ENCODE data around the gene PLOD3.

PLOD3 gene

DNA sequence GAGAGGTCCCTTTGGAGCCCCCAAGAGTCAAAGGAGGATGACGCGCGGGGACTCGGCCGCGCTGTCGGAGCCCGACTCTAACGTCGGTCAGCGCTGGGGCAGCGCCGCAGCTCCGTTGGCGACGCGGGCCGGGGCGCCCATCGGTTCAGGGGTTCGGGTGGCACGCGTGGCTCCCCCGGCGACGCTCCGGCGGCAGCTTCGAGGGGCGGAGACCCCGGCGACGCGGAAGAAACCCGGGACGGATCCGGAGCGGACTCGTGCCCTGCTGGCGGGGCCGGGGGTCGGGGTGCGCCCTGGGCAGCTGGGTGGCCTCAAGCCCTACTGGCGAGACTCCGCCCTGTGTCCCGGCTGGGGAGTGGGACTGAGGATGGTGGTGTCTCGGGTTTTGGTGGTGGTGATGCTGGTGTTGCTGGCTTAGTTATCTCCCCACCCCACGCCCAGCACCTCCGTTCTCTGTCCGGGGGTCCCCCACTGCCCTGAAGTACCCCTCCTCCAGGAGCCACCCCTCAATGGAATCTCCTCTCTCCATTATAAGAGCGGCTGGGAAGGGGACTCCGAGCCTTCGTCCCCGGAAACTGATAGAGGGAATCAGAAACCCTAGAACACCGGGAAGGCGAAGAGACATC is 37.1 kb downstream of the PLOD3 start, which contains the start of gene NAT16:
NAT16 (minus strand) TSS at position 164 of the 626 bp plus-strand sequence. CDS start 5,486 bp downstream, outside the sequence.
- no peak for DNase-seq (ENCODE audit: low spot score)

- no peak for DNase-seq (ENCODE audit: low spot score)
These were observed 37.7 kb downstream of the PLOD3 start for GRCh38 chr7:101179713-101180112.

DNA sequence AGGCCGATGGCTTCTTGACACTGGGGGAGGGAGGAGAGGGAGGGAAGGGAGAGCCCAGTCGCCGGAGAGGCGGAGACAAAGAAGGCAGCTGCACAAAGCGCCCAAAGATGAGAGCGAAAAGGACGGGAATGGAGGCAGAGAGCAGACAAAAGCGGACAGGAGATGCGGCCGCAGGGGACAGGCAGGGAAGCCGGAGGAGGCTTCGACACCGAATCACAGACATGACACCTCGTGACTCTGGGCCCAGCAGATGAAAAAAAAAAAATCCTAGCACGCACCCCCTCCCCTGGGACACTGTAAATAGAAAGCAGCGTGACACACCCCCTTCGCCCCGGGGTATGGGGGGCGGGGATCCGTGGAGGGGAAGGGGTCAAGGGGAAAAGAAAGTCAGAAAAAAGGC is 38.3 kb downstream of the PLOD3 start:
- no peak for DNase-seq (ENCODE audit: low spot score)

DNA sequence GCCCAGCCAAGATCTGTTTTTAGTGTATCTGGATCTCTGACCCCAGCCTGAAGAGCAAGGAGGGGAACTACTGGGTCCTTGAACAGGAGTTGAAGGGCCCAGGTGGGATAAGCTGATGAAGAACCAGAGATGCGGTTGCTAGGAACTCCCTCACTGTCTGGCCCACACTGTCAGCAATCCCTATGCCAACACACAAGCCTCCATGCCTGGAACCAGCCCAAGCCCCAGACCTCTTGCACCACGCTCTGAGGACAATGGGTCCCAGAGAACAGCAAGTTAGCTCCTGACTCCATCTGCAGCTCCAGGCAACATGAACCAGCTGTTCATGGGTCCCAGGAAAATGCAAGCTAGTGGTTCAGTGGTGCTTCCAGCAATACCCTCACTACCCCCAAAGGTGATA is 39.7 kb downstream of the PLOD3 start:
- DNase-seq (ENCODE audit: low spot score) = no peak

DNA sequence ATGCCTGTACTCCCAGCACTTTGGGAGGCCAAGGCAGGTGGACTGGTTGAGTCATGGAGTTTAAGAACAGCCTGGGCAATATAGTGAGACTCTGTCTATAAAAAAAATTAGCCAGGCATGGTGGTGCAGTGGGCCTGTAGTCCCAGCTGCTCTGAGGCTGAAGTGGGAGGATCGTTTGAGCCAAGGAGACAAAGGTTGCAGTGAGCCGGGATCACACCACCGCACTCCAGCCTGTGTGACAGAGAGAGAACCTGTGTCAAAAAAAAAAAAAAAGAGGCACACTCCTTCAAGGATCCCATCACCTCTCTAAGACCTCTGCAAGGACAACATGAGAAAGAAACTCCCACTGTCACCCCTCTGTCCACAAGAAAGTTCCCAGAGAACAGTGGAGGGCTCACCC is 41.7 kb downstream of the PLOD3 start:
- no peak for DNase-seq (ENCODE audit: low spot score)

DNA sequence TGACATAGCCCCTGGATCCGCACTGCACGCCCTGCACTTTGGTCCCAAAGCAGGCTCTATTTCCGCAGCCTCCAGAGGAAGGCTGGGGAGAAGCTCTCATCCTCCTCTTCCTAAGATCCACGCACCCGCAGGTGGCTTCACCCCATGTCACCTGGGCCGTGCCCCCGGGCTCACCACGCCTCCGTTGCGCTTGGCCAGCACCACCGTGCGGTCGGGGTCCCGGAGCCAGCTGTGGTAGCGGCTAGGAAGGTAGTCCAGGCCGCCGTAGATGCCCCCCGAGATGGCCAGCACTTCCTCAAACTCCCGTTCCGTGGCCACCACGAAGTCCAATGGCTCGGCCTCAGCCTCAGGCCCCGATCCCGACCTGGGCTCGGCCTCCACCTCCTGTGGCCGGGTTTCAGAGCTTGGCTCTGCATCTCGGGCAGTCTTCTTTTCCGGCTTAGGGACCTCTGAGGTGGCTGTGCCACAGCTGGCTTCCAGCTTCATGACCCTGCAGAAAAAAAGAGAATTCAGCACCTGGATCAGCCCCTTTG is 43.0 kb downstream of the PLOD3 start:
- DNase-seq (ENCODE audit: low spot score) = no peak

DNA sequence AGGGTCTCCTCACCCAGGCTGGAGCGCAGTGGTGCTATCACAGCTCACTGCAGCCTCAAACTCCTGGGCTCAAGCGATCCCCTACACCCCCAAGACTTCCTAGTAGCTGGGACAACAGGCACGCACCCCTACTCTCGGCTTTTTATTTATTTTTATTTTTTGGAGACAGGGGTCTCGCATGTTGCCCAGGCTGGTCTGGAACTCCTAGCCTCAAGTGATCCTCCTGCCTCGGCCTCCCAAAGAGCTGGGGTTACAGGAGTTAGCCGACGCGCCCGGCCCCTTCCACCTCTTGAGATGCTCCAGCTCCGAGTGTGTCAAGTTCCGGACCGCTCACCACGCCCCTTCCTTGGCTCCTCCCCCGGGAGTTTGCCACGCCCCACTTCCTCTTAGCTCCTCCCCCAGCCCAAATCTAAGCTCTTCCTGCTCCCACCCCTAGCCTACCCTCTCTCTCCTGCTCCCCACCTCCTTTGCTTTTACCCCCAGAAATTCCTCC is 43.6 kb downstream of the PLOD3 start:
- peak; percentile 60 for DNase-seq (ENCODE audit: low spot score)

DNA sequence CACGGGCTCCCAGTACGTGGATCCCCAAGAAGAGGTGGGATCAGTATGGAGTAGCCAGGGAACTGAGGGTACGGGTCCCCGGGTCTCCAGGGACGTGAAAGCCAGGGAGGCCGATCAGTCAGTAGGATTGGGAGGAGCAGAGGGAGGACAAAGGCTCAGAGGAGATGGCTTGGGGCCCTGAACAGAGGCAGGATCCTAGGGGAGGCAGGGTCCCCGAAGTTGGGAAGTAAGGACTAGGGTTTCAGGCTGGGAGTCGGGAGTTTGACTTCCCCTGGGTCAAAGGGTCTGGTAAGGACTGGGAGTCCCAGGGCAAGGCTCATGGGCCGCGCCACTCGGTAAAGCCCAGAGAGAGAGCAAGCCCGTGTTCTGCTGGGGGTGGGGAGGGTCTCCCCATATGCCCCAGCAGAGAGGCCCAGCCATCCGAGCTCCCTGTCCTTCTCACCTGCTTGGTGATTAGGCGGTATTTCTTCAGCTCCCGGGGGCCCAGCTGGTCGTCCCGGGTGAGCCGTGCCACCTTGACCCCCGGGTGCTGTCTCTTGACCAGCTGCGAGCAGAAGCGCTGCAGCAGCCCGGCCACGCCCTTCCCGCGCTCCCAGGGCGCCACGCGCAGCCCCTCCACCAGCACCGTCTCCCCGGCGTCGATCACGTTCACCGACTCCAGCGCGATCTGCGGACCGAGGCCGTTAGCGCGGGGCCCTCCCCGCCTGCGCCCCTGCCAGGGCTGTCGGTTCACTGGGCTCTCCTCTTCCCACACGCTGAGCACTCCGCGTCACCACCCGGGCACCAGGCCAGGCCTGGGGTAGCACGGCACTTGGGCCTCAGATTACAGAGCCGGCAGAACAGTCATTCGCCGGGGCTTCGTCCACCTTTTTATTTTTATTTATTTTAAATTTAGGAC is 44.3 kb downstream of the PLOD3 start:
- no peak for DNase-seq (ENCODE audit: low spot score)

GRCh38 chr7:101172005-101172853 is 45.2 kb downstream of the PLOD3 start:
- no peak for DNase-seq (ENCODE audit: low spot score)

DNA sequence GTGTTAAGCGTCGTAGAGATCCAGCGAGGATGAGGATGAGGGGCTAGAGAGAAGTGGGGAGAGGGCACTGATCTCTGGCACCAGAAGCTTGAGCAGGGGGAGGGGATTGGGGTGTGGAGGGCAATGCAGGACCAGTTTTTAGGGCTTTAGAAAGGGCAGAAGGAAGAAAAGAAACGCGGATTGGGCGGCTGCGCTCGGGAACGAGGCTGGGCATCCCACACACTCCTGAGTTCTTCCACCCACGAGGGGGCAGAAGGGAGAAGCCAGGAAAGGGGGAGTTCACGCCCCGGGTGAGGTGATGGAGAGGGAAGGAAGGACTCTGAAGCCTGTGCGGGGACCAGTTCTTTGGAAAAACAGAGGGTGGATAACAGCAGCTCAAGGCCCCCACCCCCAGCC is 45.9 kb downstream of the PLOD3 start:
- DNase-seq (ENCODE audit: low spot score) = no peak

DNA sequence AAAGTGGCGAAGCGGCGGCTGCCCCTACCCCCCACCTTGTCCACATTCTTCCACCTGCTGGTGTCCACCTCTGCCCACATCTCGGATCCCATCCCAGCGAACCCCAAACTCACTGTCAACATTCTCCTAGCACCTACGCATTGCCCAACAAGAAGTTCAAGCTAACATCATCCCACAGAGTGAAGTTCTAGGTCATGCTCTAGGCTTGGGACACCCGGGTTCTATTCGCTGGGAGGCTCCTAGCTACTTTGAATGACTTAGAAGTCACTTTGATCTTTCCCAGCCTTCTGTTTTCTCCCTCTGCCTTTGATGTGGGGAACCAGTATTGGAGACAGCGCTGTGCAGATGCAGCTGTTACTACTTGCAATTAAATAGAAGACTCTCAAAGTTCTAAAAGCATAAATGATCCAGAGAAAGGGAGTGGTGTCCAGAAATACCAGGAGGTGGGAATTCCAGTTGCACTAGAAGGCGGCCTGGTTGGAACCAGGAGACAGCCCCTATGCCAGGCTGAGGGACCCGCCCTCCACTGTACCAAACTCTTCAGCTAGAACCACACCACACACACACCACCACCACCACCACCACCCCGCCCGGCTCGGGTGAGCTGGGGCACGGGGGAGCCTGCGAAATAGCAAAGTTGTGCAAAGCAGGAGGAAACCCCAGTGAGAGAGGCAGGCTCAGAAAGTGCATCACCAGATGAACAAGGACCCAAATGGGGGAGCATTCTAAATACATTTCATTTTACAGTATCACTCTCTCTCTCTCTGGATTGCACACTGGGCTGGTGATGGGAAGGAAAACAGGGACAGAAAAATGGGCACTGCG is 46.6 kb downstream of the PLOD3 start:
- DNase-seq (ENCODE audit: low spot score) = no peak

DNA sequence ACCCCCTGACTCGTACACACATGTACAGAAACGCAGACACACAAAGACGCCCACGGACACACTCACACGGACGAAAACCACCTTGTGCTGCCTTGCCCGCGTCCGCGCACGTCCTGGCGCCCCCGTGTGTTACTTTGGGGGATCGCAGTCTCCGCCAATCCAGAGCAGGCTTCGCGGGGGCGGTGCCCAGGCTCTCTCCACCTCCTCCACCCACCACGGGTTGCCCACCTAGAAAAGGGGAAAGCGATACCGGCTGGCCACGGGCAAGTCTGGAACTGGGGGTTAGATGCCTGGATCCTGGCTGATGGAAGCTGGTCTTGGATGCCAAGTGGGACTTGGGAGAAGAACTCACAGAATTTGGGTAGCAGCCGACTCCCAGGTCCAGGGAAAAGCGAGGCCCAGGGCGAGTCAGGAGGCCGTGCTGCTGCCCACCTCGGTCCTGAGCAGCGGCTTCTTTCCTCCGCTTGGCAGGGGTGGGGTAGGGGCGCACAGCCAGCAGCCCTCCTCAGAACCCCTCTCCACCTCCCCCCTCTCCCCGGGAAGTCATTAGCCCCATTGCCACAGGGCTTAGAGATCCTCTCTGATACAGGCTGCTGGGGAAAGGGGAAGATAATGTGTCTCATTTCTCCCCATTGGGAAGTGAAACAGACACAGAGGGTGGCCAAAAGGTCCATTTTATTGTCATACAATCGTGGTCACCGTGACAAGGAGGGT is 47.4 kb downstream of the PLOD3 start:
- DNase-seq (ENCODE audit: low spot score) = peak; percentile 82

- no peak for DNase-seq (ENCODE audit: low spot score)
These were observed 48.1 kb downstream of the PLOD3 start for GRCh38 chr7:101169110-101169837.

DNA sequence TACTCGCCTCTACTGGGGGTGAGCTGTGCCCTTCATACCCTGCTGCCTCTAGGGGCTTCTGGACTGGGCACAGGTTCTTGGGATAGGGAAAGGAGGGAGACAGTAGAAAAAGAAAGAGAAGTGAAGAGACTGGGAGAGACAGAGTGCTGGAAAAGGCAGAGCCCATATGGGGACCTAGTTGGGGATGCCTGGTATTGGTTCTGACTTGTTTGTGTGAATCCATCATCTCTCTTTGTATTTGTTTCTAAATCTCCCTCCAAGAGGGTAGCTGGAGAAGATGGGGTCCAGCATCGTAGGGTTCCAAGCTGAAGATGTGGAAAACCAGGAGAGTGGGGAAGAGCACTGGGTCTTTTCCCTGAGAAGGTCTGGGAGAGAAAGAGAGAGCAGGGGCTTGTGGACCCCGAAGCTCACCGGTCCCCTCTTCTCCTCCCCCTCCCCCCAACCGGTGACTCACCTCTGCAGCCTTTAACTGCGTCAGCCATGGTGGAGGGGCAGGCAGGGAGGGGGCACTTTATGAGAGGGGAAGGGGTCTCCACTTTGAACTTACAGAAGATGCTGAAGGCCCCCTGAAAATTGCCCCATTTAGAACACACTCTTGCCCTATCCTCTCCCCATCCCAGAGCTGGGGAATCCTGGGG is 48.9 kb downstream of the PLOD3 start:
- DNase-seq (ENCODE audit: low spot score) = no peak

DNA sequence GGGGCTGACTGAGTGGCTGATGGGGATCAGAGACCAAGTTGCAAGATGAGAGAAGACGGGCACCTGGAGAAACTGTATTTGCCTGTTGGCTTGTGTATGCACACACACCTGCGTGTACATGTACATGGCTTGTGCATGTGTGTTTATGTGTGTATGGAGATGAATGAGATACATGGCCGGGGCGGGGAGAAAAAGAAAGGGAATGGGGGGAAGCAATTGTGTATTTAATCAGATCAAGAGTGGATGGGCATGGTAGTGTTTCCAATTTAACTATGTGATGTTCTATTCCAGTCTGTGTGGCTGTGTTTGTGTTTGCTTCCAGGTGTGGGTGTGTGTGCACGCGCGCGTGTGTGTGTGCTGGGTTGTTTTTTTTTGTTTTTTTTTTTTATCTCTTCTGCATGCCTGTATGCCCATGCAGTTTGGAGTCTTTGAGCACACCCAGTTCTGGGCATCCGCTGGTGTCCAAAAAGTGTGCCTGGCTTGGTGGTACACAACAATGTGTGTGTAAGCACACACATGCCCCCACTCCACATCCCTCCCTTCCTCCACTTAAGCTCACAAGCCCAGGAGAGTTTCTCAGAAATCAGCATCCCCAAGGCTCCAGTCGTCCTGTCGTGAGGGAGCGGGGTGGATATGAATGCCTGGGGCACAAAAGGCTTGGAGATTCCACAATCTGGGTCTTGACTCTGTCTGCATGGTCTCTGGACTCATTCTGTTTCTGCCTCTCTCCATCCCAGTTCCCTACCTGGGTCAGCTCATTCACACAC is 49.6 kb downstream of the PLOD3 start:
- DNase-seq (ENCODE audit: low spot score) = no peak

DNA sequence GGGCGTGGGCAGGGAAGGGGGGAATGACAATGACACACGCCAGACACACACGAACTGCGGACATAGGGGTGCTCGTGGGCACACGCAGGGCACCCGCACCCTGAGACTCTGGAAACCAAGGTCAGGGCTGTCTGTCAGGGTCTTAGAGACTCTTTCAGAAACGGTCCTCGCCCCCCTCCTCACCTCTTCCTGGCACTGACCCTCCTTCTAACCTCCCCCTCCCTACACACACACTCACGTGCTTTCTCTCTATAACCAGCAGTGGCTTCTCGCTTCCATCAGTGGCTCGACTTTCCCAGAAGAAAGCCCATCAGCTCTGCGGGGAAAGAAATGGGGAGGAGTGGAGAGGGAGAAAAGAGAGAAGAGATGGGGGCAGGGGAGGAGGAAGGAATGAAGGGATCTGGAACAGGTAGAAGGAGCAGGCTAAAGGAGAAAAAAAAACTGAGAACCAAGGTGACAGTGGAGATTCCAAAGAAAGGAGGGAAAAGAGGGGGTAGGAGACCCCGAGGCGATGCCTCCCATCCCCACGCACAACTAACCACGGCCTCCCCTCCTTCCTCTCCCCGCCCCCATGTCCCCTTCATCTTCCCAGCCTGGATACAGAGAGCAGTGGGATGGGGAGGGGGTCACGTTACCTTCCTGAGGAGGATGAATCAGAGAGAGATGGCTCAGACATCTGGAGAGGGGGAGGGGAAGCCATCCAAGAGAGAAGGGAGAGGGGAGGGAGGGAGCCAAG is 50.3 kb downstream of the PLOD3 start:
- DNase-seq (ENCODE audit: low spot score) = no peak

DNA sequence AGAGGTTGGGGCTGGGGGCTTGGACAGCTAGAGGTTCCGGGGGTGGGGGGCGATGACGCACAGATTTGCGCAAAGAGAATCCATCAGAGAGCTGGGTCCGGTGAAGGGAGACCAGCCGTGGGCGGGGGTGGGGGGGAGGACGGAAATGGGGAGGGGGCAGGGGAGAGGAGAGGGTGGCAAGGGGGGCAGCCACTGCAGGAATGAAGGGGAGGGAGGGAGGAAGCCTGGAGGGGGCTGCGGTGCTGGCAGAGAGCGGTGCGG is 50.8 kb downstream of the PLOD3 start:
- no peak for DNase-seq (ENCODE audit: low spot score)

All from CD4-positive, alpha-beta T cell treated with Interleukin-2 at 100 ng/mL for 4 hours (primary cell).